GM08714 (cell line): ENCODE data around the gene GALNT5.

Source experiments
- H3K4me3 ChIP-seq: fragments of 200-500 bp; sonication (Bioruptor generic); 2 replicates; pipeline ENCODE4 v1.5.1; 2014; ENCODE audit warnings: mild to moderate bottlenecking, low read length, inconsistent platforms
- ZNF274 ChIP-seq: IDR thresholded peaks from 2 replicates; pipeline ENCODE4 v1.6.1; 2012; ENCODE audit warnings: mild to moderate bottlenecking, low read depth, low read length

GALNT5 gene

DNA sequence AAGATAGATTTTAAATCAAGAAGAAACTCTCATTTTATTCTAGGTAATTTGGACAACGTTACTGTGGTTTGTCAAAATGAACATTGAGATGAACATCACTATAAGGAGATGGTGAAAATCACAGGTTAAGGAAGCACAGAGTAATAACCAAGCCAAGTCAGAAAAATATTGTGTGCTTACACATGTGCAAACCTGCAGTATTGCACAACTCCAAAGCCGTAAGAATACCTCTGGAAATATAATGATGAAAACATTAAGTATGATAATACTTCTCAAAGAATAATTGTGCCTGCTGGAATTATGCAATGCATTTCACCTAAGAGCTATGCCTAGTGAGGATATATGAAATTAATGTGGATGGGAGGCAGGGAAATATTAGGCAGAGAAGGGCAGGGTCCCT lies 21.1 kb upstream of the GALNT5 start:
- TF ChIP-seq ZNF274 = no peak
- H3K4me3 ChIP-seq = no peak overlapping the region

DNA sequence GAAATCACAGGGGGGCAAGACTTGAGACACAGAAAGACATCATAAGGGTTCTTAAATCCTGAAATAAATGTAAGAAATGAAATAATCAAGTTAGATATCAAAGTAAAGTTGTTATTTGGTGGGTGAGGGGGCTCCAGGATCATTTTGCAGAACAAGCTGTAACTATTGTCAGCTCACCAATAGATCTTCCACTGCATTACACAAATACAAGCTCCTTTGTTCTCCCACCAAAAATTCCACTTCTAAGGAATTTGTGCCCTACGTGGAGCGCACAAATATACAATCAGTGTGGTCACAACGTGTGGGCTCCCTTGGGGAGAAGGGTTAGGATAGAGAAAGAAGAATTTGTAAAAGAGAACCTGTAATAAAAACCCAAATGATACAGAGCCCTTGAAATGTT lies 19.2 kb upstream of the GALNT5 start:
- H3K4me3 ChIP-seq = no peak overlapping the region
- no peak for TF ChIP-seq ZNF274

GRCh38 chr2:157244691-157245090 lies 12.8 kb upstream of the GALNT5 start:
- H3K4me3 ChIP-seq = no peak overlapping the region
- TF ChIP-seq ZNF274 = no peak

GRCh38 chr2:157245144-157245840 lies 12.2 kb upstream of the GALNT5 start:
- TF ChIP-seq ZNF274 = no peak
- H3K4me3 ChIP-seq = no peak overlapping the region

GRCh38 chr2:157245846-157246764 lies 11.4 kb upstream of the GALNT5 start:
- no peak overlapping the region for H3K4me3 ChIP-seq
- TF ChIP-seq ZNF274 = no peak

DNA sequence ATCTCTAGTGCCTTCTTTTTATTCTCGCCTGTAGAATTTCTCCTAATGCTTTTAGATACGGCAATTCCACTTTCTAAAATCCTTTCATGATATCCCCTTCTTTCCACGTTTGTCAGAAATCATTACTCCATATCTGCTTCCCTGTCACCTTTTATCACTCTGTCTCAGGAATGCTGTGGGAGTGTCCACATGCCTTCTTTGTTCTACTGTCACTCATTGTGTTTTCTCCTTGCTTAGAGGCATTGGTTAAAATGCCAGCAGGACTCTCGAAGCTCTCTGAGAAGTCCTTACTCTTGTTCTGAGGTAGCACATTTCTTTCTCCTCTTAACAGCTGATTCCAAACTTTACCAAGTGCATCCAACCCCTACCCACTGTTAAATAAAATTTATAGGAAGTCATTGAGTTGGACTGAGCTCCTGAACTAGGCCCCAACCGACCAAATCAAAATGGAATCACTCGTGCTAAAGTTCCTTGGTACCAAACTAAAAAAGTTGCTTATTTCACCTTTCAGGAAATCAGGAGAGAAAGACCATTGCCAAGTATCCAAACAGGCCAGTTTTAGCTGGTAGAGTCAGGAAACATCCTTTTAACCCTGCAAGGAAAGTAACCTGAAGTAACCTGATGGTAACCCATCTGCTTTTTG lies 10.6 kb upstream of the GALNT5 start:
- H3K4me3 ChIP-seq = no peak overlapping the region
- TF ChIP-seq ZNF274 = no peak

GRCh38 chr2:157250836-157251235 lies 6.7 kb upstream of the GALNT5 start:
- no peak overlapping the region for H3K4me3 ChIP-seq

GRCh38 chr2:157251932-157252331 lies 5.6 kb upstream of the GALNT5 start:
- TF ChIP-seq ZNF274 = no peak
- H3K4me3 ChIP-seq = no peak overlapping the region

More at GRCh38 chr2:157250836-157251235, 6.7 kb upstream of the GALNT5 start:
- no peak for TF ChIP-seq ZNF274

DNA sequence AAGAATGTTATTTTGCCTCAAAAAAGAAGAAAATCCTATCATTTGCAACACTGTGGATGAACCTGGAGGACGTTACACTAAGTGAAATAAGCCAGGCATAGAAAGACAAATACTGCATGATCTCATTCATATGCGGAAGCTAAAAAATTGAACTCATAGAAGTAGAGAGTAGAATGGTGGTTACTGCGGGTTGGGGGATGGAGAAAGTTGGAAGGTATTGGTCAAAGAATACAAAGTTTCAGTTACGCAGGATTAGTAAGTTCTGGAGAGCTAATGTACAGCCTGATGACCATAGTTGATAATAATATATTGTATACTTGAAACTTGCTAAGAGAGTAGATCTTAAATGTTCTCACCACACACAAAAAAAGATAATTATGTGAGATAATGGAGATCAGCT lies 5.0 kb upstream of the GALNT5 start:
- H3K4me3 ChIP-seq = no peak overlapping the region
- TF ChIP-seq ZNF274 = no peak

DNA sequence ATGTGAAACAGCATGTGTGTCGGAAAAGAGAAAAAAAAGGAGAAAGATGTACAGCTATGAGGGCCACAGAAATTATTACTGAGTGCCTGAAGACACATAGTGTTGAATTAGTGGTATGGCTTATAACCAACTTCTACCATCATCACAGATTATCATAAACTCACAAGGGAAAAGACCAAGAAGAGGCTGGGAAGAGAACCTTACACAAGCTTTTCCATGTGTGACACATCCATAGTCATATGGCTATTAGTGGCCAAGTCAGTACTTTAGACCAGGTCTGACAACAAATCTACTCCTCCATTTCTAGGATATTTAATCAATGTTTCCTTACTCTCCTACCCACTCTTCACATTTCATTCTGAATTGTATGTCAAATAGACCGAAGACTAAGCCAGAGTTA lies 3.5 kb upstream of the GALNT5 start:
- no peak for TF ChIP-seq ZNF274
- H3K4me3 ChIP-seq = no peak overlapping the region

DNA sequence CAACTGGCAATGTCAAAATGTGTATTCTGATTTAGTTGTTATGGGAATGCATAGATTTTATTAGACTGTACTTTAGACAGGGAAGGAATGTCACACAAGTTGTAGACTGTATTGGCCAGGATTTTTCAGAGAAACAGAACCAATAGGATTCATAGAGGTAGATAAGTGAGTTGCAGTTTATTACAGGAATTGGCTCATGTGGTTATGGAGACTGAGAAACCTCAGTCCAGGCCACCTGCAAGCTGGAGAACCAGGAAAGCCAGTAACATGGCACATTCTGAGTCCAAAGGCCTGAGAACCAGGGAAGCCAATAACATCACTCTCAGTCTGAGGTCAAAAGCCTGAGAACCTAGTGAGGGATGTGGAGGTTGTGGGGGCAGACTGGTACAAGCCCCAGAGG lies 1.8 kb upstream of the GALNT5 start:
- no peak overlapping the region for H3K4me3 ChIP-seq
- TF ChIP-seq ZNF274 = no peak

DNA sequence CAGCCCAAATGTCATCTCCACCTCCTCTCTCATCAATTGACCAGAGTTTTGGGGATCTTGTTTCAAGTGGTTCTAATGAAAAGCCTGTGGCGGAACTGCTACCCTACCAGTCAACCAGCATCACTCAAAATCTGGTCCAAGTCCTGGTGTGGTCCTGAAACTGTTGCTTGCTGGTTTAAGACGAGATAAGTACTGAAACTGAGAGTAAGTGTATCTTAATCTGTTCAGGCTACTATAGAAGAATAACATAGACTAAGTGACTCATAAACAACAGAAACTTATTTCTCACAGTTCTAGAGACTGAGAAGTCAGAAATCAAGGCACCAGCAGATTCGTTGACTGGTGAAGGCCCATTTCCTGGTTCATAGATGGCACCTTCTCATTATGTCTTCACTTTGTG lies 879 bp upstream of the GALNT5 start:
- TF ChIP-seq ZNF274 = no peak
- no peak overlapping the region for H3K4me3 ChIP-seq

GRCh38 chr2:157258520-157259326 lies 1.2 kb downstream of the GALNT5 start:
- H3K4me3 ChIP-seq = no peak overlapping the region
- TF ChIP-seq ZNF274 = no peak

- TF ChIP-seq ZNF274 = no peak
- no peak overlapping the region for H3K4me3 ChIP-seq
Observed at GRCh38 chr2:157259386-157259785, 1.9 kb downstream of the GALNT5 start.

DNA sequence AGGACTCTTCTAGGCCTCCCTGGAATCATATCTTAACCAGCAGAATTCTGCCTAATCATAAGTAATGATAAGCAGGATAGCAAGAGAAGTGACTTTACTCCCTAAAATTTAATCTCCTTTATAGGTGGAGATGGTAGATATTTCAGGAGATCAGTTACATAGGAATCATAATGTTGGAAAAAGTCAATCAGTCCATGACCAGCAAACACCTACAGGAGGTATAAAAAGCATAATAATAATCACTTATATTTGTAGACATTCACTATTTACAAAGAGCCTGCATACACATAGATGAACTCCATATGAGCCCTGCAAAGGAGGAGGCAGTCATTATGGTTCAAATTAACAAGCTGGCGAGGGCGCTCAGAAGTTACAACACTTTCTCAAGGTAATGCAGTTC lies 2.5 kb downstream of the GALNT5 start:
- TF ChIP-seq ZNF274 = no peak
- no peak overlapping the region for H3K4me3 ChIP-seq
